SHP77 (cell line): ENCODE results near the gene UBAC1.

ENCODE experiments used
- DNase-seq, 2 experiments: peaks; one replicate each; lab custom pipeline; 2025; lab: John Stamatoyannopoulos, UW

Gene UBAC1

DNA sequence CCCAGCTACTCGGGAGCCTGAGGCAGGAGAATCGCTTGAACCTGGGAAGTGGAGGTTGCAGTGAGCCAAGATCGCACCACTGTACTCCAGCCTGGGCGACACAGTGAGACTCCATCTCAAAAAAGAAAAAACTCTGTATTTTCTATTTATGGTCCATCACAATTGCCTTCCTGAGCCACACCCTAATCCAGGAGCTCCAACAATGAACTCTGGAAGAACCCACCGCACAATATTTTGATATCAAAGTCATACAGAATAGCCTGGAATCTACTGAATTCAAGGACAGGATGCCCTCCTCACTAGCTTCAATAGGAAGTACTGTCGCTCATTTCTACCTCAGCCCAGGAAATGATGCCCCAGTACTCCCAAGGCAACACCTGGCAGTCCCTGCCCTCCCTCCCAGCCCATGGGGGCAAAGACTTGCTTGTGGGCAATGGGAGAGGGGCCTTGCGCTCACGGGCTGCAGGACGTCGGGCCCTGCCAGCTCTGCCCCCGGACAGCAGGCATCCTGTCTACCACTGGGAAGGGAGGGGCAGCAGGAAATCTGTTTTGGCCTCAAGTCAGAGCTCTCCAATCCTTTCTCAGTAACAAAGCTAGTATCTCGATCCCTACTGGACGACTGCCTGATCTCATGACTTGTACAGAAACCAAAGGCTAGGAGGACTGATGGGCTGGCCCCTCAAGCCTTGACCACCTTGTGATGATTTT lies 19.7 kb downstream of the UBAC1 start:
- no peak for DNase-seq

DNA sequence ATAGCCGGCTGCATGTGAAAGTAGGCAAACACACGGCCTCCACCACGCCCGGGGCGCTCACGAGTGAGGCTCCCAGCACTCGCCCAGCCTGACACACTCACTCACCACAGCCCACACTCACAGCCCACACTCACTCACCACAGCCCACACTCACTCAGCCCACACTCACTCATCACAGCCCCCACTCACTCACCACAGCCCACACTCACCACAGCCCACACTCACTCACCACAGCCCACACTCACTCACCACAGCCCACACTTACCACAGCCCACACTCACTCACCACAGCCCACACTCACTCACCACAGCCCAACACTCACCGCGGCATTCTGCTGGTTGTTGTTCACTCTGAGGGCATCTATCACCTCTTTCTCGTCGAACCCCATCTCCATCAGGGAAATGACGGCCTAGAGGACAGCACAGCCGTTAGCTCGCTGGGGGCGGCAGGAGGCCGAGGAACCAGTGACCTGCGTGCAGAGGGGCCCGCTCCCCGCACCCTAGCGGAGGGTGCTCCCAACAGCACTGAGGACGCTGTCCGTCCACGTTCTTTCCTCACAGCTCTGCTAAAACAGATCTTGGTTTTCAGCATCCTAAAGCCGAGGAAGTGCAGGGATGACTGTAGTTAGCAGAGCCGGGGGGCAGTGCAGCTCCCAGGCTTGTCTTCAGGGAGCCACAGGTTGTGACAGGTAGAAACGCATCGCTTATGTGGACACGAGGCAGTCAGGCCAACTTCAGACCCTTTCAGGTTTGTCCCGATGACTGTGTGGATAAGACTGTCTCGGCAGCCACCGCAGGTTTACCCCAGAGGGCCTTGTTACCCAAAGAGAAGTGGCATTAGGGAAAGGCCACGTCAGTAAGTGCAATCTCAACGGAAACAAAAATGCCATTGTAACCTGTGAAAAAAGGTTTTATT lies 21.6 kb downstream of the UBAC1 start:
- DNase-seq, result no peak

- DNase-seq, result no peak
These were observed 23.4 kb downstream of the UBAC1 start for GRCh38 chr9:135937521-135938489.

DNA sequence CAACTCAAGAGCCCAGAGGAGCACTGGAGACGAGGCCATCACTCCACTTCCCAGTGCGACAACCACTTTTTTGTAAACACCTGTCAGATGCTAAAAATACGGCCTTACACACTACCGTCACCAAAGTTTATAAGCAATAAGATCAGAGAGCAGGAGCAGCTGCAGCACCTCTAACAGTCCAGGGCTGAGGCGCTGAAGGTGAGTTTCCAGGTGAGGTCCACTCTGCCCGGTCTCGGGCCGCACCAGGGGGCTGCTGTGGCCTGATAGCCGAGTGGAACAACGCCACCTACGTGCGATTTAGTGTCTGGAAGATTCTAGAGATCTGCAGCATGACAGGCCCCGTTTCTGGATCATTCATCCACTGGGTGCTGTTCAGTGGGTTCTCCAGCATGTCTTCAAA lies 28.1 kb downstream of the UBAC1 start:
- DNase-seq, result no peak

- no peak for DNase-seq
These were observed 28.5 kb downstream of the UBAC1 start for GRCh38 chr9:135932656-135933055.

DNA sequence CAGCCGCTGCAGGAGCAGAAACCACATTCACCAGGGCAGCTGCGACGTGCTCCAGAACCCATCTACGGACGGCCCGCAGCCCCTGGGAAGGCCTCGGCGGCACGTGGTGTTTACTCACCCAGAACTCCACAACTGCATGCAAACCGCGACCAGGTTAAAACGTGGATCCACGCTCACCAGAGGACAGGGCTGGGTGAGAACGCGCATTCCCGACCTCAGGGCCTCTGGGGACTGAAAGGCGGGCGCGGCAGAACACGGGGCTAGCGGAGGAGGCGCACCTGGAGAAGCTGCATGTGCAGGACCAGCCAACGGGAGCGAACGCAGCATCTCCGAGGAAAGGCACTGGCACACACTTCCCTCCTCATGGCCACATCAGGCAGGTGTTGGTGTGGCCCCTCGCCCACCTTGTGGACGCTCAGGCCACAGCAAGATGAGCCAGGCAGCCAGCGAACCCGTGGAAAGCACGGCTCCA lies 29.8 kb downstream of the UBAC1 start:
- no peak for DNase-seq

DNA sequence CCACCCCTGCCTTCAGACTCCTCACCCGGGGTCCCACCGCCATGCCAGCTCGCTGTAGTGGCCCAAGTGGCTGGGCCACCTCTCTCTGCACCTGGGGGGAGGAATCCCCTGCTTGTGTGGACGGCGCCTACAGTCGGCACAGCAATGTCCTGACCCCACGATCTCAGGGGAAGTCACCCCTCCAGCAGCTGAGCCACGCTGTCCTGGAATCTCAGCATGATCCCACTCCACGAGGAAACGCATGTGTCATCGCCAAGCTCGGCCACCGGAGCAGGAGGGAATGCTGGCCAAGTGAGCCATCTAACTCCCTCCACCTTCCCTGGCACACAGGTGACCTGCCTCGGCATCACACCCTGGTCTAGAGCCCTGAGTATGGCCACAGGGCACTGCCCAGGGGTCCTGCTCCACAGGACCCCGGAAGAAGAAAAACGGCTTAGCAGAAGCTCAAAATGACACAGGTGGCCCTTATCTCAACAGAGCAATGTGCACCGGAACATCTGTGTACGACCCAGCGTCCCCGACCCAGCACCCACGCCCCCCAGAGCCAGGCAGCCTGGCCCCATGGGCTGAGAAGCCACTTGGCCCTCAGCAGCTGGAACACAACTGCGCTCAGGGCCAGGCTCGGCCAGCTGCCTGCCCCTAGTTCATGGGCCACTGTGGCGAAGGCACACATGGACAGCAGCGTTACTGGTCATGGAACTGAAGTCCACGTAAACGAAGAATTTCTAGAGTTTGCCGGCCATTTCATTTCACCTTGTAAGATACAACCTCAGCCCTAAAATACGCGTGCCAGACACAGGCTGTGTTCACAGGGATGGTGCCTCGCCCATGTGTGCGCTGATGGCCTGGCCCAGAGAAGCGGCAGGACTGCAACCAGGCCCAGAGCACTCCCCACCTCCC lies 30.5 kb downstream of the UBAC1 start:
- no peak for DNase-seq

DNA sequence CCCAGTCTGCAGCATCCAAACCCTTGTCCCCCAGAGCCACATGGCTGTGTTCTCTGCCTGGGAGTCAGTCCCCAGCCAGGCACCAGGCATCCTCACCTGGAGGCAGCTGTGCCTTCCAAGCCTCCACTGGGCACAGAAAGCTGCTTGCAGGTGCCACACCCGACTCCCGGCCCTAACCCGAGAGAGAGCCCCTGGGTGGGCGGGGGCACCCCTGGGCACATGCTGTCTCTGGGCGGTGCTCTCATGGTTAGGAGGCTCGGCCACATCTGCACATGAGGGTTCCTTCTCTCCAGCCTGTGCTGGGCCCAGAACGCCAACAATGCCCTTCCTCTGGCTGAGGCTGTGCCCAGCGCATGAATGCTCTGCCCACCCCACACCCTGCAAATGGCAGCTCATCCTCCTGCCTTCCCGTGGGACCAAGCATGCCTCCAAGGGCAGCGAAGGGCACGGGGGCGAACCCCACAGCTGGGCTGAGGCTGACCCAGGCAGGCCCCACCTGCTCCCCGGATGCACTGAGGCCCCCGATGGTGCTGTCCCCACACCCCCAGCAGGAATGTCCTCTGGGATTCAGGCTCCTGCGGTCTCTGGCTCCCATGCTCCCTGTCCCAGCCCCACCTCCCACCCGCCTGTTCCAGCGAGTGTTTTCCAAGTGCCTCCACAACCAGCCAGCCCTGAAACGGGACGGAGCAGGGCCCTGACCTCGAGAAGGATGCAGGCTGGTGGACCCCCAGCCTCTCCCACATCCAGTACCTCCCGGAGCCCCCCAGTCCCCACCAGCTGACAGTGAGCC lies 31.3 kb downstream of the UBAC1 start:
- no peak for DNase-seq

DNA sequence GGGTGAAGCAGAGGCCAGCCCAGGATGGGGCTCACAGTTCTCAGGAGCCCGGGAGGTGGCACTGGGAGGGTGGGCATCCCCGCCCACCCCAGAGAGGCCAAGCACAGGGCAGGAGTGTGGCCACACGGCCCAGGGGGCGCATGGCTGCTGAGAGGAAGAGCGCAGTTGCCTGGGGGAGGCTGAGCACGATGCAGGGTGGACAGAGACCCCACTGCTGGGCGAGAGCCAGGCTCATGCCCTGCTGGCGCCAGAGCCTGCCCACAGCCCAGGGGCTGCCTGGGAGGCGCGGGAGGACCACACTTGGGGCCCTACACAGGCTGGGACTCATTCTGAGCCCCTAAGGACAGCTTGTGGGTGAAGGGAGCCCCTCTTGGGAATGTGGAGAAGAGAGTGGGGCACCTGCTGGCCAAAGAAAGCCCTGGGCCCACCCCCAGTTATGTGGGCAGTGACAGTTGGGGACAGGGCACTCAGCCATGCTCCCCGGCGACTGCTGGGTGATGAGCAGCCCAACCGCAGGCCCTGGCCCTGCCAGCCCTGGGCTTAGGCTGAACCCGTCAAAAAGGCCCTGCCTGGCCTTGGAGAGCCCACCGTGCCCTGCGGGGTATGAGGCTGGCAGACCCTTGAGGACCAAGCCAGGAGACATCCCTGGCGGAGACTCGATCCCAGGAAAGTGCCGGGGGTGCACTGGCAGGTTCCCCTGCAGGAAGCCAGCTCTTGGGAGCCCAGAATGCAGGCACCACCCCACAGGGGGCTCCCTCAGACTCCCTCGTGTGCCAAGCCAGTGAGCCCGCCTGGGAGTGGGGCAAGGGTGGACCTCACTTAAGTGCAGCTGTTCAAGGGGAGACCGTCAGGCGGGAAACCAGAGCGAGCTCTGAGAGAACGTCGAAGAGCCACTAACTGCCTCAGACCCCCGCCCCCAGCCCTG lies 32.2 kb downstream of the UBAC1 start:
- no peak for DNase-seq

- DNase-seq, result no peak
These were observed 33.0 kb downstream of the UBAC1 start for GRCh38 chr9:135928074-135928730.

GRCh38 chr9:135927195-135928013 lies 33.8 kb downstream of the UBAC1 start:
- no peak for DNase-seq

GRCh38 chr9:135926402-135927194 lies 34.6 kb downstream of the UBAC1 start:
- no peak for DNase-seq

DNA sequence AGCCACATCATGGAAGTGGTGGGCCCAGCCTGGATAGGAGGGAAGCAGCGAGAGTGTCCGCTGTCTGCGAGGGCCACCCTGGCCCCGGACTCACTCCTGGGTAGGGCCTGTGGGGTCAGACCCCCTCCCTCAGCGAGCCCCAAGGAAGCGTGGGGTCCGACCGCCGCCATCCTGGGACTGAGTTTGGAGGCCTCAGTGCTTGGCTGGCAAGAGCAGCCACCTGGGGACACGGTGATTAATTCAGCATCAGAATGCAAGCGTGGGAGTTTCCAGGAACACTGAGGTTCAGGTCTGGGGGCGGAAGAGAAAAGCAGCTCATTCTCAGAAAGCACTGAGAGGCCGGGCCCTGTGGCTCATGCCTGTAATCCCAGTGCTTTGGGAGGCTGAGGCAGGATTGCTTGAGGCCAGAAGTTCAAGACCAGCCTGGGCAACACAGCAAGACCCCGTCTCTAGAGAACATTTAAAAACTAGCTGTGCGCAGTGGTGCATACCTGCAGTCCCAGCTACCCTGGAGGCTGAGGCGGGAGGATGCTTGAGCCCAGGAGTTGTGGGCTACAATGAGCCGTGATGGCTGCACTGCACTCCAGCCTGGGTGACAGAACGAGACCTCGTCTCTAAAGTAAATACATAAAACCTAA lies 35.6 kb downstream of the UBAC1 start:
- no peak for DNase-seq

GRCh38 chr9:135924628-135925338 lies 36.4 kb downstream of the UBAC1 start:
- no peak for DNase-seq

DNA sequence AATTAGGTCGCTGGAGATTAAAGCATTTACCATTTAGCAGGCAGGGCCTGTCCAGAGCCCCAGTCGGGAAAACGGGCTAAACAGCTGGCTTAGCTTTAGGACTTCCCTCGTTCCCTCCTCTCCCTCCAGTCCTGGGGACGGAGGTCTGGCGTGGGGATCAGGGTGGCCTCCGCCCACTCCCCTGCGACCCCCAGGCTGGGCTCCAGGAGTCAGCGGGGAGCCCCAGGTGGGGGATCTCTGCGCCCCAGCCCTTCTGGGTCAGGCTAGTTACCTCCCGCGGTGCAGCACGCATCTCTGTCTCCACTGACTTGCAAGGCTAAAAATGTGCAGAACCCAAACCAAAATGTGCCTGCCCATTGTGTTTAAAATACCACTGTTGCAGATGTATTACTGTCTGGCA lies 37.7 kb downstream of the UBAC1 start:
- DNase-seq, result no peak
